NB4 (cell line): ENCODE results near the gene ADAM10.
"Not testable (repeated sequence)": the region's sequence is repeated elsewhere in the genome, so short reads cannot be mapped to it uniquely, and the experiment has no call there.

Experiments
- DNase-seq: peaks from one replicate; pipeline ENCODE4 v3.0.0; 2010; ENCODE audit warnings: low read depth
- H3K4me3 ChIP-seq: one replicate; pipeline ENCODE4 v1.5.1; 2011; ENCODE audit warnings: mild to moderate bottlenecking, low read depth, low read length, moderate library complexity
- MYC ChIP-seq: IDR thresholded peaks from 2 replicates; pipeline ENCODE4 v1.6.1; 2011; ENCODE audit warnings: low read depth, low read length
- POLR2A ChIP-seq: IDR thresholded peaks from 2 replicates; pipeline ENCODE4 v1.6.1; 2011; ENCODE audit warnings: mild to moderate bottlenecking; ENCODE audit not compliant: insufficient read length; ENCODE audit errors: extremely low read depth
- TF ChIP-seq, protein P1 (sequence below): IDR thresholded peaks from one replicate; pipeline ENCODE4 v1.5.1; 2012; ENCODE audit warnings: low read depth, low read length
- TF ChIP-seq, protein P2 (sequence below): IDR thresholded peaks from 2 replicates; pipeline ENCODE4 v1.6.1; 2011; ENCODE audit warnings: low read depth, low read length

Gene ADAM10

GRCh38 chr15:58605931-58606530 lies 143.5 kb downstream of the ADAM10 start:
- no peak for DNase-seq
- H3K4me3 ChIP-seq: no peak overlapping the region
- TF ChIP-seq POLR2A: no peak

DNA sequence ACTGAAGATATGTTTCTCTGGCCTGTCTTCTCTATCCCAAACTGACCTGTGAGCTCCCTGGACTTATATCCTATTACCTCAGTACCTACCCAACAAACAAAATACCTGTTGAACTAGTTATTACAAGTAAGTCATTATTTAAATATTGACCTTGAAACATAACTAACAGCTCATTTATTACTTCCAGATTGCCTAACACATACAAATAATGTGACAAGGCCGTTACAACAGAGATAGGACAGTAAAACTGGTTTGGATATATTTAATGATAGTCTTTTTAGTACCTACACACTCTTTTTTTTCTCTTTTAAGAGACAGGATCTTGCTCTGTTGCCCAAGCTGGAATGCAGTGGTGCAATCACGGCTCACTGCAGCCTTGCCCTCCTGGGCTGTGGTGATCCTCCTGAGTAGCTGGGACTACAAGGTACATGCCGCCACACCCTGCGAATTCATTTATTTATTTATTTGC lies 145.0 kb downstream of the ADAM10 start:
- H3K4me3 ChIP-seq: no peak overlapping the region
- no peak for DNase-seq
- TF ChIP-seq, protein P1, sequence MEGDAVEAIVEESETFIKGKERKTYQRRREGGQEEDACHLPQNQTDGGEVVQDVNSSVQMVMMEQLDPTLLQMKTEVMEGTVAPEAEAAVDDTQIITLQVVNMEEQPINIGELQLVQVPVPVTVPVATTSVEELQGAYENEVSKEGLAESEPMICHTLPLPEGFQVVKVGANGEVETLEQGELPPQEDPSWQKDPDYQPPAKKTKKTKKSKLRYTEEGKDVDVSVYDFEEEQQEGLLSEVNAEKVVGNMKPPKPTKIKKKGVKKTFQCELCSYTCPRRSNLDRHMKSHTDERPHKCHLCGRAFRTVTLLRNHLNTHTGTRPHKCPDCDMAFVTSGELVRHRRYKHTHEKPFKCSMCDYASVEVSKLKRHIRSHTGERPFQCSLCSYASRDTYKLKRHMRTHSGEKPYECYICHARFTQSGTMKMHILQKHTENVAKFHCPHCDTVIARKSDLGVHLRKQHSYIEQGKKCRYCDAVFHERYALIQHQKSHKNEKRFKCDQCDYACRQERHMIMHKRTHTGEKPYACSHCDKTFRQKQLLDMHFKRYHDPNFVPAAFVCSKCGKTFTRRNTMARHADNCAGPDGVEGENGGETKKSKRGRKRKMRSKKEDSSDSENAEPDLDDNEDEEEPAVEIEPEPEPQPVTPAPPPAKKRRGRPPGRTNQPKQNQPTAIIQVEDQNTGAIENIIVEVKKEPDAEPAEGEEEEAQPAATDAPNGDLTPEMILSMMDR: no peak
- TF ChIP-seq, protein P2, sequence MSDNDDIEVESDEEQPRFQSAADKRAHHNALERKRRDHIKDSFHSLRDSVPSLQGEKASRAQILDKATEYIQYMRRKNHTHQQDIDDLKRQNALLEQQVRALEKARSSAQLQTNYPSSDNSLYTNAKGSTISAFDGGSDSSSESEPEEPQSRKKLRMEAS: no peak
- TF ChIP-seq POLR2A (no peak), MYC (no peak)

DNA sequence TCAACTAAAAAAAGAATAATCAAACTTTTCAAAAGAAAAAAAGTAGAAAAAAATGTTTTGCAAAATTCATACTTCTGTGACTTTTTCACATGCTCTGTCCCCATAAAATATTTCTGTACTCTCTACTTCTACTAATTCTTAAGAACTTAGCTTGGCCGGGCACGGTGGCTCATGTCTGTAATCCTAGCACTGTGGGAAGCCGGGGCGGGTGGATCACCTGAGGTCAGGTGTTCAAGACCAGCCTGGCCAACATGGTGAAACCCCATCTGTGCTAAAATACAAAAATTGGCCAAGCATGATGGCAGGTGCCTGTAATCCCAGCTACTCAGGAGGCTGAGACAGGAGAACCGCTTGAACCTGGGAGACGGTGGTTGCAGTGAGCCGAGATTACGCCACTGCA lies 145.6 kb downstream of the ADAM10 start:
- not testable (repeated sequence) for DNase-seq, H3K4me3 ChIP-seq

- TF ChIP-seq, protein P1: no peak
- no peak for TF ChIP-seq MYC
- no peak for TF ChIP-seq POLR2A
- TF ChIP-seq, protein P2: no peak
- DNase-seq: no peak
- H3K4me3 ChIP-seq: no peak overlapping the region
Observed at GRCh38 chr15:58602823-58603222, 146.7 kb downstream of the ADAM10 start.

GRCh38 chr15:58598829-58599210 lies 150.7 kb downstream of the ADAM10 start:
- no peak for TF ChIP-seq MYC
- no peak for TF ChIP-seq POLR2A
- TF ChIP-seq, protein P1: no peak
- TF ChIP-seq, protein P2: no peak
- no peak overlapping the region for H3K4me3 ChIP-seq
- DNase-seq: no peak

GRCh38 chr15:58597943-58598828 lies 151.3 kb downstream of the ADAM10 start:
- no peak for DNase-seq
- TF ChIP-seq MYC: no peak
- TF ChIP-seq, protein P2: no peak
- TF ChIP-seq, protein P1: no peak
- H3K4me3 ChIP-seq: no peak overlapping the region
